ENCODE measurements around the gene IGF1. TPM values are rescaled to one million over a fixed set of nuclear protein-coding genes. Genes with fewer than 3 reads are reported as not detected.

IGF1 gene
- total and polyA plus RNA-seq, 10 of the 15 experiments (the other 5 are each of a cell fraction or from before 2014, with no cell fraction given): 2.4 to 9.2 (median 3.5) TPM

DNA sequence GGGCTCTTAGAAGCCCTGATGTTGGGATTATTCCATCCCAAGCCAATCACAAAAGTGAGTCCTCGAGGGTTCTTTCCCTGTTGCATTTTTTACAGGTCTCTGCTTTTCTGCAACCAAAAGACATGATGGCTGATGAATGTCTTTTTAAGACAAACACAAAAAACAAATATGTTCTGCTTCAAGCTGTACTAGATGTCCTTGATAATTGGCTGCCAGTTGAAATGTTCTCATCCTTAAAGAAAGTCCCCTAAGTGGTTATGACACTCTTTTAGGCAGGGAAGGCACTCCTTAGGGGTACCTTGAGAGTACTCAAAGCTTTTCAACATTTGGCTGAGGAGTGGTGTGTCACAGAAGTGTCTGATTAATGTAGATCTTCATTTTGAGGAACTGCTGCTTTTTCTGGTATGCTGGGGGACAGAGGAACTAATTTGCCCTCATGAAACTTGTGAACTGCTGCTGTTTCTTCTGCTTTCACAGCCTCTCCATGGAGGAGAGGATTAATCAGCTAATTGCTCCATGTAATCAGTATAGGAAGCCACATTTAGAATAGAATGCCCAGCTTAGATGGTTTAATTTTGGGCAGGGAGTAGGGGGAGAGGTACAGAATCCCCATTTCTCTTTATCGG lies 22.8 kb upstream of the IGF1 start (continued):
- TF ChIP-seq PRDM15 (CRISPR knock-in tag; IDR thresholded peaks at IDR 0.05) (no peak), CREM (IDR thresholded peaks at IDR 0.05; ENCODE audit: low read depth) (no peak), ZNF274 (IDR thresholded peaks at IDR 0.05; ENCODE audit: insufficient read depth, insufficient read length) (no peak), NRF1 (conservative IDR thresholded peaks at IDR 0.05; ENCODE audit: low read depth, low read length) (no peak), TCF12 (IDR thresholded peaks at IDR 0.05; ENCODE audit: low read depth, low read length) (no peak), CHD2 (IDR thresholded peaks at IDR 0.05; ENCODE audit: borderline replicate concordance, low read depth, low read length) (no peak), PAX5 (IDR thresholded peaks at IDR 0.05; ENCODE audit: borderline replicate concordance, low read depth, low read length) (0 out of 2 replicates have a peak, but pooled peaks have one; percentile 9), GABPA (IDR thresholded peaks at IDR 0.05; ENCODE audit: low read depth) (no peak), DPF2 (IDR thresholded peaks at IDR 0.05) (peak; percentile 71; the same call in 1 of the 2 replicates), POU2F2 (IDR thresholded peaks at IDR 0.05; ENCODE audit: borderline replicate concordance, low read depth, low read length) (no peak), CHD1 (IDR thresholded peaks at IDR 0.05; ENCODE audit: low read depth, low read length) (no peak)
- TF ChIP-seq, protein P1, sequence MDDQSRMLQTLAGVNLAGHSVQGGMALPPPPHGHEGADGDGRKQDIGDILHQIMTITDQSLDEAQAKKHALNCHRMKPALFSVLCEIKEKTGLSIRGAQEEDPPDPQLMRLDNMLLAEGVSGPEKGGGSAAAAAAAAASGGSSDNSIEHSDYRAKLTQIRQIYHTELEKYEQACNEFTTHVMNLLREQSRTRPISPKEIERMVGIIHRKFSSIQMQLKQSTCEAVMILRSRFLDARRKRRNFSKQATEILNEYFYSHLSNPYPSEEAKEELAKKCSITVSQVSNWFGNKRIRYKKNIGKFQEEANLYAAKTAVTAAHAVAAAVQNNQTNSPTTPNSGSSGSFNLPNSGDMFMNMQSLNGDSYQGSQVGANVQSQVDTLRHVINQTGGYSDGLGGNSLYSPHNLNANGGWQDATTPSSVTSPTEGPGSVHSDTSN (IDR thresholded peaks at IDR 0.05; ENCODE audit: insufficient replicate concordance, low read depth, low read length): peak; percentile 54
- TF ChIP-seq, protein P2, sequence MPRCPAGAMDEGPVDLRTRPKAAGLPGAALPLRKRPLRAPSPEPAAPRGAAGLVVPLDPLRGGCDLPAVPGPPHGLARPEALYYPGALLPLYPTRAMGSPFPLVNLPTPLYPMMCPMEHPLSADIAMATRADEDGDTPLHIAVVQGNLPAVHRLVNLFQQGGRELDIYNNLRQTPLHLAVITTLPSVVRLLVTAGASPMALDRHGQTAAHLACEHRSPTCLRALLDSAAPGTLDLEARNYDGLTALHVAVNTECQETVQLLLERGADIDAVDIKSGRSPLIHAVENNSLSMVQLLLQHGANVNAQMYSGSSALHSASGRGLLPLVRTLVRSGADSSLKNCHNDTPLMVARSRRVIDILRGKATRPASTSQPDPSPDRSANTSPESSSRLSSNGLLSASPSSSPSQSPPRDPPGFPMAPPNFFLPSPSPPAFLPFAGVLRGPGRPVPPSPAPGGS (IDR thresholded peaks at IDR 0.05; ENCODE audit: borderline replicate concordance, insufficient read depth, low read depth, low read length, poor library complexity, severe bottlenecking): no peak
- TF ChIP-seq, protein P3, sequence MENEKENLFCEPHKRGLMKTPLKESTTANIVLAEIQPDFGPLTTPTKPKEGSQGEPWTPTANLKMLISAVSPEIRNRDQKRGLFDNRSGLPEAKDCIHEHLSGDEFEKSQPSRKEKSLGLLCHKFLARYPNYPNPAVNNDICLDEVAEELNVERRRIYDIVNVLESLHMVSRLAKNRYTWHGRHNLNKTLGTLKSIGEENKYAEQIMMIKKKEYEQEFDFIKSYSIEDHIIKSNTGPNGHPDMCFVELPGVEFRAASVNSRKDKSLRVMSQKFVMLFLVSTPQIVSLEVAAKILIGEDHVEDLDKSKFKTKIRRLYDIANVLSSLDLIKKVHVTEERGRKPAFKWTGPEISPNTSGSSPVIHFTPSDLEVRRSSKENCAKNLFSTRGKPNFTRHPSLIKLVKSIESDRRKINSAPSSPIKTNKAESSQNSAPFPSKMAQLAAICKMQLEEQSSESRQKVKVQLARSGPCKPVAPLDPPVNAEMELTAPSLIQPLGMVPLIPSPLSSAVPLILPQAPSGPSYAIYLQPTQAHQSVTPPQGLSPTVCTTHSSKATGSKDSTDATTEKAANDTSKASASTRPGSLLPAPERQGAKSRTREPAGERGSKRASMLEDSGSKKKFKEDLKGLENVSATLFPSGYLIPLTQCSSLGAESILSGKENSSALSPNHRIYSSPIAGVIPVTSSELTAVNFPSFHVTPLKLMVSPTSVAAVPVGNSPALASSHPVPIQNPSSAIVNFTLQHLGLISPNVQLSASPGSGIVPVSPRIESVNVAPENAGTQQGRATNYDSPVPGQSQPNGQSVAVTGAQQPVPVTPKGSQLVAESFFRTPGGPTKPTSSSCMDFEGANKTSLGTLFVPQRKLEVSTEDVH (IDR thresholded peaks at IDR 0.05; ENCODE audit: low read depth, partially characterized antibody): no peak
- TF ChIP-seq, protein P4, sequence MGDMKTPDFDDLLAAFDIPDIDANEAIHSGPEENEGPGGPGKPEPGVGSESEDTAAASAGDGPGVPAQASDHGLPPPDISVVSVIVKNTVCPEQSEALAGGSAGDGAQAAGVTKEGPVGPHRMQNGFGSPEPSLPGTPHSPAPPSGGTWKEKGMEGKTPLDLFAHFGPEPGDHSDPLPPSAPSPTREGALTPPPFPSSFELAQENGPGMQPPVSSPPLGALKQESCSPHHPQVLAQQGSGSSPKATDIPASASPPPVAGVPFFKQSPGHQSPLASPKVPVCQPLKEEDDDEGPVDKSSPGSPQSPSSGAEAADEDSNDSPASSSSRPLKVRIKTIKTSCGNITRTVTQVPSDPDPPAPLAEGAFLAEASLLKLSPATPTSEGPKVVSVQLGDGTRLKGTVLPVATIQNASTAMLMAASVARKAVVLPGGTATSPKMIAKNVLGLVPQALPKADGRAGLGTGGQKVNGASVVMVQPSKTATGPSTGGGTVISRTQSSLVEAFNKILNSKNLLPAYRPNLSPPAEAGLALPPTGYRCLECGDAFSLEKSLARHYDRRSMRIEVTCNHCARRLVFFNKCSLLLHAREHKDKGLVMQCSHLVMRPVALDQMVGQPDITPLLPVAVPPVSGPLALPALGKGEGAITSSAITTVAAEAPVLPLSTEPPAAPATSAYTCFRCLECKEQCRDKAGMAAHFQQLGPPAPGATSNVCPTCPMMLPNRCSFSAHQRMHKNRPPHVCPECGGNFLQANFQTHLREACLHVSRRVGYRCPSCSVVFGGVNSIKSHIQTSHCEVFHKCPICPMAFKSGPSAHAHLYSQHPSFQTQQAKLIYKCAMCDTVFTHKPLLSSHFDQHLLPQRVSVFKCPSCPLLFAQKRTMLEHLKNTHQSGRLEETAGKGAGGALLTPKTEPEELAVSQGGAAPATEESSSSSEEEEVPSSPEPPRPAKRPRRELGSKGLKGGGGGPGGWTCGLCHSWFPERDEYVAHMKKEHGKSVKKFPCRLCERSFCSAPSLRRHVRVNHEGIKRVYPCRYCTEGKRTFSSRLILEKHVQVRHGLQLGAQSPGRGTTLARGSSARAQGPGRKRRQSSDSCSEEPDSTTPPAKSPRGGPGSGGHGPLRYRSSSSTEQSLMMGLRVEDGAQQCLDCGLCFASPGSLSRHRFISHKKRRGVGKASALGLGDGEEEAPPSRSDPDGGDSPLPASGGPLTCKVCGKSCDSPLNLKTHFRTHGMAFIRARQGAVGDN (IDR thresholded peaks at IDR 0.05): peak; percentile 37; the same call in 1 of the 2 replicates
